ENCODE data around the gene SRXN1.

SRXN1 gene

GRCh38 chr20:675453-676314 lies 22.7 kb upstream of the SRXN1 start, which contains the start of gene SCRT2:
TSS of gene SCRT2 (minus strand) at chr20:675802. CDS start at chr20:675601, 201 bp downstream.
- peak; percentile 13 to 59 (median 47) for DNase-seq (ENCODE audit: low read depth in 2 of 3, low spot score in 1 of 3)

- DNase-seq (ENCODE audit: low read depth in 2 of 3, low spot score in 1 of 3), result no peak
Observed at GRCh38 chr20:675033-675452, 22.0 kb upstream of the SRXN1 start.

GRCh38 chr20:673603-674001 lies 20.6 kb upstream of the SRXN1 start:
- DNase-seq (ENCODE audit: low read depth in 2 of 3, low spot score in 1 of 3), result no peak

- DNase-seq (ENCODE audit: low read depth in 2 of 3, low spot score in 1 of 3), result no peak
Observed at GRCh38 chr20:672963-673602, 20.1 kb upstream of the SRXN1 start.

GRCh38 chr20:671252-672030 lies 18.4 kb upstream of the SRXN1 start:
- no peak for DNase-seq (ENCODE audit: low read depth in 2 of 3, low spot score in 1 of 3)

- no peak for DNase-seq (ENCODE audit: low read depth in 2 of 3, low spot score in 1 of 3)
Observed at GRCh38 chr20:669573-669972, 16.6 kb upstream of the SRXN1 start.

GRCh38 chr20:668638-669037 lies 15.6 kb upstream of the SRXN1 start:
- no peak for DNase-seq (ENCODE audit: low read depth in 2 of 3, low spot score in 1 of 3)

- DNase-seq (ENCODE audit: low read depth in 2 of 3, low spot score in 1 of 3), result no peak
Observed at GRCh38 chr20:668050-668449, 15.1 kb upstream of the SRXN1 start.

- DNase-seq (ENCODE audit: low read depth in 2 of 3, low spot score in 1 of 3), result peak; percentile 34 to 59 (median 41)
Observed at GRCh38 chr20:667351-668034, 14.5 kb upstream of the SRXN1 start.

GRCh38 chr20:666877-667276 lies 13.9 kb upstream of the SRXN1 start:
- no peak for DNase-seq (ENCODE audit: low read depth in 2 of 3, low spot score in 1 of 3)

- no peak for DNase-seq (ENCODE audit: low read depth in 2 of 3, low spot score in 1 of 3)
Observed at GRCh38 chr20:665276-665675, 12.3 kb upstream of the SRXN1 start.

- no peak for DNase-seq (ENCODE audit: low read depth in 2 of 3, low spot score in 1 of 3)
Observed at GRCh38 chr20:664576-664975, 11.6 kb upstream of the SRXN1 start.

GRCh38 chr20:664151-664550 lies 11.2 kb upstream of the SRXN1 start:
- no peak for DNase-seq (ENCODE audit: low read depth in 2 of 3, low spot score in 1 of 3)

- no peak for DNase-seq (ENCODE audit: low read depth in 2 of 3, low spot score in 1 of 3)
Observed at GRCh38 chr20:663315-664090, 10.5 kb upstream of the SRXN1 start.

- DNase-seq (ENCODE audit: low read depth in 2 of 3, low spot score in 1 of 3), result no peak
Observed at GRCh38 chr20:662277-663192, 9.5 kb upstream of the SRXN1 start.

GRCh38 chr20:661474-662270 lies 8.7 kb upstream of the SRXN1 start:
- no peak for DNase-seq (ENCODE audit: low read depth in 2 of 3, low spot score in 1 of 3)

GRCh38 chr20:658731-659291 lies 5.8 kb upstream of the SRXN1 start:
- no peak for DNase-seq (ENCODE audit: low read depth in 2 of 3, low spot score in 1 of 3)

- no peak for DNase-seq (ENCODE audit: low read depth in 2 of 3, low spot score in 1 of 3)
Observed at GRCh38 chr20:658202-658601, 5.2 kb upstream of the SRXN1 start.

Data from stimulated activated CD4-positive, alpha-beta T cell treated with anti-CD3 and anti-CD28 coated beads, Interleukin-12 subunit alpha, Interleukin-12 subunit beta, amount 100 ng/mL, for 48 hours (primary cell).